GM19043 (cell line): ENCODE data around the gene RAB20.
"Not testable (repeated sequence)": the region's sequence is repeated elsewhere in the genome, so short reads cannot be mapped to it uniquely, and the experiment has no call there.

ENCODE experiments used
- ATAC-seq: cut with Tn5 transposase; IDR thresholded peaks from one replicate; pipeline ENCODE4 v1.9.1; 2021; ENCODE audit warnings: low read depth; ENCODE audit not compliant: unreplicated experiment

The RAB20 gene

GRCh38 chr13:110561344-110562035 is at the start of gene RAB20:
TSS of gene RAB20 (minus strand) at chr13:110561722. CDS start at chr13:110561519, 203 bp downstream.
- ATAC-seq, result peak; percentile 77

GRCh38 chr13:110610955-110611595 is 49.6 kb upstream of the RAB20 start:
- no peak for ATAC-seq

GRCh38 chr13:110607675-110608224 is 46.2 kb upstream of the RAB20 start:
- no peak for ATAC-seq

- ATAC-seq, result not testable (repeated sequence)
Observed at GRCh38 chr13:110606281-110606680, 44.8 kb upstream of the RAB20 start.

- no peak for ATAC-seq
Observed at GRCh38 chr13:110605132-110605531, 43.6 kb upstream of the RAB20 start.

- ATAC-seq, result no peak
Observed at GRCh38 chr13:110600980-110601379, 39.5 kb upstream of the RAB20 start.

GRCh38 chr13:110600261-110600819 is 38.8 kb upstream of the RAB20 start:
- ATAC-seq, result no peak

GRCh38 chr13:110597041-110597689 is 35.6 kb upstream of the RAB20 start:
- ATAC-seq, result no peak

GRCh38 chr13:110593430-110594130 is 32.1 kb upstream of the RAB20 start:
- ATAC-seq, result peak; percentile 96

GRCh38 chr13:110592665-110593064 is 31.1 kb upstream of the RAB20 start:
- no peak for ATAC-seq

- ATAC-seq, result no peak
Observed at GRCh38 chr13:110590577-110590976, 29.1 kb upstream of the RAB20 start.

- ATAC-seq, result no peak
Observed at GRCh38 chr13:110589793-110590390, 28.4 kb upstream of the RAB20 start.

GRCh38 chr13:110583178-110583865 is 21.8 kb upstream of the RAB20 start:
- no peak for ATAC-seq

GRCh38 chr13:110582421-110582954 is 21.0 kb upstream of the RAB20 start:
- no peak for ATAC-seq

GRCh38 chr13:110581506-110582185 is 20.1 kb upstream of the RAB20 start:
- ATAC-seq, result no peak

GRCh38 chr13:110580800-110581199 is 19.3 kb upstream of the RAB20 start:
- no peak for ATAC-seq

- no peak for ATAC-seq
Observed at GRCh38 chr13:110578363-110578762, 16.8 kb upstream of the RAB20 start.

- ATAC-seq, result no peak
Observed at GRCh38 chr13:110576736-110577476, 15.4 kb upstream of the RAB20 start.
